Aortic smooth muscle cell (primary cell): ENCODE results near the gene TBC1D4. TPM values are rescaled to one million over a fixed set of nuclear protein-coding genes. Genes with fewer than 3 reads are reported as not detected.

ENCODE experiments used
- total RNA-seq: library from RNA; depleted of rRNA; stranded (reverse); fragments of >200 nt; gene quantifications from 2 replicates; pipeline ENCODE4 v1.2.3, GENCODE V29; 2014

TBC1D4 gene
- 4.0 and 7.0 TPM in 2 replicates for total RNA-seq

GRCh38 chr13:75482070-75482819, at the start of gene TBC1D4:
TBC1D4 (minus strand) TSS chr13:75482169; CDS start chr13:75481767, 402 bp downstream.

Other genes with a start within 250 kb of the TBC1D4 start
- gene COMMD6, start 55.7 kb upstream of the TBC1D4 start, total RNA-seq = 39.8 and 58.1 TPM in 2 replicates
- gene UCHL3, start 67.6 kb upstream of the TBC1D4 start, total RNA-seq = 17.4 and 18.6 TPM in 2 replicates
- gene LMO7, start 154.2 kb upstream of the TBC1D4 start, total RNA-seq = 578 and 651 TPM in 2 replicates